Measurements from ENCODE around the gene SNAI3.

DNA sequence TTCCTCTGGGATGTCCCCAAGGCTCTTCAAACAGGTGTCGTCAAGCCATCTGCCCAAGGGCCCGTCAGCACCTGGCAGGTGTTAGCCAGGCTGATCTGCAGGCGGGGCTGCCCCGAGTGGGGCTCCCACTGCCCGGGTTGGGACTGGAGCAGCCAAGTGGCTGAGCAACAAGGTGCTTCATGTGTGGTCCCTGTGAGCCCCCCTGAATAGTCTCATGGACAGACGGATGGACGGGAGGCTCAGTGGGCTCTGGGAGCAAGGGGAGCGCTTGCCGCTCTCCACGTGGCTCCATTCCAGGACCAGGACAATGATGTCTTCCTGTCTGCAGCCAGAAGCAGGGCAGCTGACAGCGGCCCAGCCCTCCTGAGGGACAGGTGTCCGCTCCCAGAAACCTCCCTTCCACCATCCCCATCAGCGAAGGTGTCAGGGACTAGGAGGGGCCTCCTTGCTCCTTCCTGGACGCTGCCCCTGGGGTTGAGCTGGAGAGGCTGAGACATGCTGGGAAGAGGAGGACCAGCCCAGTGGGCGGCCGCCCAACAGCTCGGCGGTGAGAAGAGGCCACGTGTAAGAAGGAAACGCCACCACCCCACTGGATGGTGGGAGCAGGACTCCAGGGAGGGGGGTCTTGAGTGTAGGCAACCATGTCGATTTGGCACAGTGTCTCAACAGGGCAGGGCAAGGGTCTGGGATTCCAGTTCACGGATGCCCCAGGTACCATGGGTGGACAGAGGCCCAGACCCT lies 9.6 kb downstream of the SNAI3 start:
- TF ChIP-seq, protein P1, sequence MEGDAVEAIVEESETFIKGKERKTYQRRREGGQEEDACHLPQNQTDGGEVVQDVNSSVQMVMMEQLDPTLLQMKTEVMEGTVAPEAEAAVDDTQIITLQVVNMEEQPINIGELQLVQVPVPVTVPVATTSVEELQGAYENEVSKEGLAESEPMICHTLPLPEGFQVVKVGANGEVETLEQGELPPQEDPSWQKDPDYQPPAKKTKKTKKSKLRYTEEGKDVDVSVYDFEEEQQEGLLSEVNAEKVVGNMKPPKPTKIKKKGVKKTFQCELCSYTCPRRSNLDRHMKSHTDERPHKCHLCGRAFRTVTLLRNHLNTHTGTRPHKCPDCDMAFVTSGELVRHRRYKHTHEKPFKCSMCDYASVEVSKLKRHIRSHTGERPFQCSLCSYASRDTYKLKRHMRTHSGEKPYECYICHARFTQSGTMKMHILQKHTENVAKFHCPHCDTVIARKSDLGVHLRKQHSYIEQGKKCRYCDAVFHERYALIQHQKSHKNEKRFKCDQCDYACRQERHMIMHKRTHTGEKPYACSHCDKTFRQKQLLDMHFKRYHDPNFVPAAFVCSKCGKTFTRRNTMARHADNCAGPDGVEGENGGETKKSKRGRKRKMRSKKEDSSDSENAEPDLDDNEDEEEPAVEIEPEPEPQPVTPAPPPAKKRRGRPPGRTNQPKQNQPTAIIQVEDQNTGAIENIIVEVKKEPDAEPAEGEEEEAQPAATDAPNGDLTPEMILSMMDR (IDR thresholded peaks at IDR 0.05; ENCODE audit: low read depth, low read length) = no peak
- TF ChIP-seq EZH2phosphoT487 (IDR thresholded peaks at IDR 0.05; ENCODE audit: low read depth) = no peak

Measured in OCI-LY3 (cell line).